LHCN-M2 (cell line): Measurements from ENCODE around the gene CCNJ. TPM values are rescaled to one million over a fixed set of nuclear protein-coding genes. Genes with fewer than 3 reads are reported as not detected.

Experiments
- DNase-seq: peaks from one replicate; pipeline ENCODE4 v3.0.0-alpha.2; 2012; ENCODE audit warnings: low read depth
- total RNA-seq: library from RNA; depleted of rRNA; stranded (reverse); fragments of >200 nt; gene quantifications from 2 replicates; pipeline ENCODE4 v1.2.3, GENCODE V29; 2014; rRNA removed

CCNJ gene
- total RNA-seq, 1 experiment from 2014 or later = 5.0 TPM

- no peak for DNase-seq
These were observed 13.4 kb downstream of the CCNJ start for GRCh38 chr10:96056787-96057186.

- no peak for DNase-seq
These were observed 17.8 kb downstream of the CCNJ start for GRCh38 chr10:96061232-96061631.

GRCh38 chr10:96072674-96073073, 29.3 kb downstream of the CCNJ start:
- DNase-seq = peak; percentile 9

GRCh38 chr10:96073722-96074121, 30.3 kb downstream of the CCNJ start:
- peak; percentile 81 for DNase-seq

GRCh38 chr10:96074776-96075175, 31.4 kb downstream of the CCNJ start:
- DNase-seq = no peak

GRCh38 chr10:96075977-96076376, 32.6 kb downstream of the CCNJ start:
- DNase-seq = no peak

GRCh38 chr10:96077156-96077555, 33.8 kb downstream of the CCNJ start:
- DNase-seq = no peak

- no peak for DNase-seq
These were observed 38.8 kb downstream of the CCNJ start for GRCh38 chr10:96082153-96082552.

GRCh38 chr10:96082748-96083147, 39.4 kb downstream of the CCNJ start:
- DNase-seq = no peak

- no peak for DNase-seq
These were observed 45.7 kb downstream of the CCNJ start for GRCh38 chr10:96089116-96089515.

- peak; percentile 86 for DNase-seq
These were observed 46.5 kb downstream of the CCNJ start for GRCh38 chr10:96089670-96090462.

- DNase-seq = no peak
These were observed 47.0 kb downstream of the CCNJ start for GRCh38 chr10:96090463-96090800.

- no peak for DNase-seq
These were observed 49.8 kb downstream of the CCNJ start for GRCh38 chr10:96092999-96093767.

GRCh38 chr10:96093948-96094347, 50.6 kb downstream of the CCNJ start:
- DNase-seq = no peak

- DNase-seq = no peak
These were observed 53.6 kb downstream of the CCNJ start for GRCh38 chr10:96096958-96097357.

GRCh38 chr10:96097865-96098264, 54.5 kb downstream of the CCNJ start:
- DNase-seq = no peak

- DNase-seq = no peak
These were observed 64.2 kb downstream of the CCNJ start for GRCh38 chr10:96107623-96108038.

Other genes with a start within 250 kb of the CCNJ start
- gene CC2D2B, start 135.6 kb upstream of the CCNJ start, total RNA-seq = 0.11 and 0.71 TPM in 2 replicates
- 9.6 and 10.0 TPM in 2 replicates for gene ZNF518A, start 86.7 kb downstream of the CCNJ start, total RNA-seq
- gene BLNK, start 228.0 kb downstream of the CCNJ start, total RNA-seq = not detected in 2 replicates